Measurements from ENCODE around the gene DGKD.

- TF ChIP-seq, protein P1, sequence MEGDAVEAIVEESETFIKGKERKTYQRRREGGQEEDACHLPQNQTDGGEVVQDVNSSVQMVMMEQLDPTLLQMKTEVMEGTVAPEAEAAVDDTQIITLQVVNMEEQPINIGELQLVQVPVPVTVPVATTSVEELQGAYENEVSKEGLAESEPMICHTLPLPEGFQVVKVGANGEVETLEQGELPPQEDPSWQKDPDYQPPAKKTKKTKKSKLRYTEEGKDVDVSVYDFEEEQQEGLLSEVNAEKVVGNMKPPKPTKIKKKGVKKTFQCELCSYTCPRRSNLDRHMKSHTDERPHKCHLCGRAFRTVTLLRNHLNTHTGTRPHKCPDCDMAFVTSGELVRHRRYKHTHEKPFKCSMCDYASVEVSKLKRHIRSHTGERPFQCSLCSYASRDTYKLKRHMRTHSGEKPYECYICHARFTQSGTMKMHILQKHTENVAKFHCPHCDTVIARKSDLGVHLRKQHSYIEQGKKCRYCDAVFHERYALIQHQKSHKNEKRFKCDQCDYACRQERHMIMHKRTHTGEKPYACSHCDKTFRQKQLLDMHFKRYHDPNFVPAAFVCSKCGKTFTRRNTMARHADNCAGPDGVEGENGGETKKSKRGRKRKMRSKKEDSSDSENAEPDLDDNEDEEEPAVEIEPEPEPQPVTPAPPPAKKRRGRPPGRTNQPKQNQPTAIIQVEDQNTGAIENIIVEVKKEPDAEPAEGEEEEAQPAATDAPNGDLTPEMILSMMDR (IDR thresholded peaks at IDR 0.05) = no peak
- no peak for TF ChIP-seq EP300 (IDR thresholded peaks at IDR 0.05)
- no peak for TF ChIP-seq POLR2A (IDR thresholded peaks at IDR 0.05)
- no peak for TF ChIP-seq POLR2AphosphoS5 (IDR thresholded peaks at IDR 0.05)
These were observed 126.4 kb downstream of the DGKD start for GRCh38 chr2:233480490-233481202.

Data from gastroesophageal sphincter (tissue), 3 donors.